Tibial nerve (tissue), 4 donors: Measurements from ENCODE around the gene SLC30A1.

Source experiments
- CTCF ChIP-seq, 5 experiments: fragments of 200-600 bp in 3 of 5; fragments of 450-650 bp in 2 of 5; sonication (generic) in 3 of 5; IDR thresholded peaks; one replicate each; pipeline ENCODE4 v1.5.1; 2016 to 2019; ENCODE audit warnings: antibody characterized with exemption in 5 of 5, mild to moderate bottlenecking in 3 of 5, moderate library complexity in 2 of 5
- EP300 ChIP-seq, 2 donors: sonication (generic); formaldehyde crosslinking; IDR thresholded peaks; one replicate each; pipeline ENCODE4 v1.6.1; 2017; ENCODE audit warnings: antibody characterized with exemption in 2 of 2, mild to moderate bottlenecking in 1 of 2
- POLR2A ChIP-seq, 2 donors: fragments of 450-650 bp; IDR thresholded peaks; one replicate each; pipeline ENCODE4 v1.6.1; 2017; ENCODE audit warnings: antibody characterized with exemption in 2 of 2, mild to moderate bottlenecking in 2 of 2, moderate library complexity in 2 of 2

DNA sequence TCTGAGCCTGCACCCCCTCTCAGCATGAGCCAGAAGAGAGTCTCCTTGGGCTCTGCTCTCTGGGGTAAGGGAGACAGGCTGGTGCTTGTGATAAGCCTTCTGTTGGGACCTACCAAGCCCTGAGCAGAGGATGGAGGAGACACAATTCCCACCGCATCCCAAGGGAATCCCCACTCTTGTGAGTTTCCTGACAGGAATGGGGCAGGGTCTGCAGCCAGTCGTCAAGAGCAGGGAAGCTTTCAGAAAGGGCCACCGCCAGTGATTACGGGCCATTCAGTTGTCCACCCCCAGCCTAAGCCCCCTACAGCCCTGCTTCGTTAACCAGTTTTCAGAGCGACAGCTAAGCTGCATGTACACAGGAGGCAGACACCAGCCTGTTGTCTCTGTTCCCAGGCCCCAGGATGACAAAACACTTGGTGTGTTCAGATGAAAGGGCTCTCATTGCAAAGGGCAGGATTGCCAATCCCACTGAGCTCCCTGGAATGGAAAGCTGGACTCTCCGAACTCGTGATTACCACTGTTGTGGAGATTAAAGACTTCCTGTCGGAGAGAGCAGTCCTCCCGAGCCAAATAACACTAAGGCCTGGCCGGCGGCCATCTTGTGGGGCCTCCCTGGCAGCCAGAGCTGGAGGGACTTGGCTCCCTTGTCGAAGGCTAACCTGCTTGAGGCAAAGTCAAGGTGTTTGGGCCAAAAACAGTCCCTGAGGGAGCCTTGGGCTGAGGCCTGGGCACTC, 37.4 kb upstream of the SLC30A1 start:
- no peak for TF ChIP-seq CTCF (IDR thresholded peaks at IDR 0.05)
- TF ChIP-seq POLR2A (IDR thresholded peaks at IDR 0.05), result no peak
- no peak for TF ChIP-seq EP300 (IDR thresholded peaks at IDR 0.05)
